DOHH2 (cell line): ENCODE results near the gene NFIA.
A peak's percentile ranks its signal among the peaks of the same experiment; 100 is the strongest.

Experiments
- H3F3A ChIP-seq: fragments of 200-600 bp; sonication (generic), shearing (Covaris generic); 2 replicates; pipeline ENCODE4 v1.6.0; 2016; ENCODE audit warnings: antibody characterized with exemption, mild to moderate bottlenecking; ENCODE audit not compliant: control insufficient read depth, insufficient read depth
- H3K27ac ChIP-seq: fragments of 200-600 bp; sonication (generic); 2 replicates; pipeline ENCODE4 v1.5.1; 2014; ENCODE audit warnings: low read depth, mild to moderate bottlenecking, low read length, moderate library complexity
- H3K27me3 ChIP-seq: fragments of 200-600 bp; sonication (generic); 2 replicates; pipeline ENCODE4 v1.6.1; 2014; ENCODE audit warnings: mild to moderate bottlenecking, low read length, mixed read lengths; ENCODE audit not compliant: control insufficient read depth
- H3K36me3 ChIP-seq: fragments of 200-600 bp; sonication (generic); 2 replicates; pipeline ENCODE4 v1.6.1; 2014; ENCODE audit warnings: mild to moderate bottlenecking, low read length, moderate library complexity, mixed read lengths; ENCODE audit not compliant: control insufficient read depth
- H3K4me1 ChIP-seq: fragments of 200-600 bp; sonication (generic); 2 replicates; pipeline ENCODE4 v1.6.1; 2014; ENCODE audit warnings: mild to moderate bottlenecking, low read length, mixed read lengths; ENCODE audit not compliant: control insufficient read depth
- H3K4me2 ChIP-seq: fragments of 200-600 bp; sonication (generic); 2 replicates; pipeline ENCODE4 v1.6.0; 2014; ENCODE audit warnings: mild to moderate bottlenecking, low read length, moderate library complexity
- H3K4me3 ChIP-seq: fragments of 200-600 bp; sonication (generic); 2 replicates; pipeline ENCODE4 v1.5.1; 2014; ENCODE audit warnings: mild to moderate bottlenecking, low read length, mixed read lengths
- H3K79me2 ChIP-seq: fragments of 200-600 bp; sonication (generic); 2 replicates; pipeline ENCODE4 v1.6.1; 2014; ENCODE audit warnings: mild to moderate bottlenecking, low read length, mixed read lengths; ENCODE audit not compliant: control insufficient read depth
- H3K9me2 ChIP-seq: fragments of 200-600 bp; sonication (generic); replicated peaks from 2 replicates; pipeline ENCODE4 v1.6.1; 2014; ENCODE audit warnings: mild to moderate bottlenecking, low read length, mixed read lengths; ENCODE audit not compliant: control insufficient read depth
- H3K9me3 ChIP-seq: fragments of 200-600 bp; sonication (generic); 2 replicates; pipeline ENCODE4 v1.6.1; 2014; ENCODE audit warnings: antibody characterized with exemption, low read length, mixed read lengths; ENCODE audit not compliant: control insufficient read depth, insufficient read depth
- H4K20me1 ChIP-seq: fragments of 200-600 bp; sonication (generic); 2 replicates; pipeline ENCODE4 v1.6.0; 2014; ENCODE audit warnings: low read depth, mild to moderate bottlenecking, antibody characterized with exemption, low read length, moderate library complexity; ENCODE audit not compliant: control insufficient read depth, insufficient read depth
- CTCF ChIP-seq: fragments of 200-600 bp; sonication (generic); IDR thresholded peaks from one replicate; pipeline ENCODE4 v1.5.1; 2014; ENCODE audit warnings: antibody characterized with exemption, mild to moderate bottlenecking, low read depth, low read length; ENCODE audit not compliant: poor library complexity, severe bottlenecking
- EZH2phosphoT487 ChIP-seq: fragments of 200-600 bp; sonication (generic); IDR thresholded peaks from 2 replicates; pipeline ENCODE4 v1.6.1; 2017; ENCODE audit warnings: borderline replicate concordance, mild to moderate bottlenecking, antibody characterized with exemption, low read length, moderate library complexity, mixed read lengths

The NFIA gene

GRCh38 chr1:61451572-61451968, 369.2 kb downstream of the NFIA start:
- no peaks in the 10 kb centered on the region for H3K9me2 ChIP-seq
- H3K9me3 ChIP-seq: no peaks in the 10 kb centered on the region
- no peaks in the 10 kb centered on the region for H4K20me1 ChIP-seq
- H3K79me2 ChIP-seq: no peaks in the 10 kb centered on the region
- H3K4me3 ChIP-seq: no peak overlapping the region
- H3K36me3 ChIP-seq: peaks cover 9% of the 10 kb centered on the region; the same call in 1 of the 2 replicates
- no peak overlapping the region for H3K4me2 ChIP-seq
- no peak for TF ChIP-seq EZH2phosphoT487
- no peak for TF ChIP-seq CTCF
- no peaks in the 10 kb centered on the region for H3K27me3 ChIP-seq
- peaks cover 16% of the 10 kb centered on the region for H3K4me1 ChIP-seq
- H3F3A ChIP-seq: no peaks in the 10 kb centered on the region
- H3K27ac ChIP-seq: no peak overlapping the region

- TF ChIP-seq EZH2phosphoT487: no peak
- Histone ChIP-seq H3K36me3 (peaks cover 9% of the 10 kb centered on the region), H3K4me1 (peaks cover 16% of the 10 kb centered on the region), H3K9me3 (no peaks in the 10 kb centered on the region), H3K27me3 (no peaks in the 10 kb centered on the region), H3K79me2 (no peaks in the 10 kb centered on the region), H3K4me2 (peak overlapping the region; percentile 24), H3K27ac (no peak overlapping the region), H4K20me1 (no peaks in the 10 kb centered on the region), H3F3A (no peaks in the 10 kb centered on the region), H3K4me3 (0 out of 2 replicates have a peak overlapping the region, but pooled peaks have one; percentile 1), H3K9me2 (no peaks in the 10 kb centered on the region)
Measured at GRCh38 chr1:61452176-61453035, 370.0 kb downstream of the NFIA start.

GRCh38 chr1:61453111-61453961, 371.0 kb downstream of the NFIA start:
- H4K20me1 ChIP-seq: no peaks in the 10 kb centered on the region
- H3K9me3 ChIP-seq: no peaks in the 10 kb centered on the region
- no peak overlapping the region for H3K27ac ChIP-seq
- no peaks in the 10 kb centered on the region for H3F3A ChIP-seq
- peak overlapping the region; percentile 24 for H3K4me2 ChIP-seq
- peaks cover 9% of the 10 kb centered on the region for H3K36me3 ChIP-seq
- no peaks in the 10 kb centered on the region for H3K9me2 ChIP-seq
- H3K4me3 ChIP-seq: 0 out of 2 replicates have a peak overlapping the region, but pooled peaks have one; percentile 1
- H3K79me2 ChIP-seq: no peaks in the 10 kb centered on the region
- H3K4me1 ChIP-seq: peaks cover 16% of the 10 kb centered on the region
- H3K27me3 ChIP-seq: no peaks in the 10 kb centered on the region
- TF ChIP-seq EZH2phosphoT487 (no peak), CTCF (peak; percentile 82)
